GM19099 (cell line): ENCODE data around the gene S100B.

Experiments
- POLR2A ChIP-seq: IDR thresholded peaks from 3 replicates; pipeline ENCODE4 v1.6.1; 2011; ENCODE audit warnings: low read depth; ENCODE audit not compliant: insufficient read length; ENCODE audit errors: extremely low read depth

S100B gene

DNA sequence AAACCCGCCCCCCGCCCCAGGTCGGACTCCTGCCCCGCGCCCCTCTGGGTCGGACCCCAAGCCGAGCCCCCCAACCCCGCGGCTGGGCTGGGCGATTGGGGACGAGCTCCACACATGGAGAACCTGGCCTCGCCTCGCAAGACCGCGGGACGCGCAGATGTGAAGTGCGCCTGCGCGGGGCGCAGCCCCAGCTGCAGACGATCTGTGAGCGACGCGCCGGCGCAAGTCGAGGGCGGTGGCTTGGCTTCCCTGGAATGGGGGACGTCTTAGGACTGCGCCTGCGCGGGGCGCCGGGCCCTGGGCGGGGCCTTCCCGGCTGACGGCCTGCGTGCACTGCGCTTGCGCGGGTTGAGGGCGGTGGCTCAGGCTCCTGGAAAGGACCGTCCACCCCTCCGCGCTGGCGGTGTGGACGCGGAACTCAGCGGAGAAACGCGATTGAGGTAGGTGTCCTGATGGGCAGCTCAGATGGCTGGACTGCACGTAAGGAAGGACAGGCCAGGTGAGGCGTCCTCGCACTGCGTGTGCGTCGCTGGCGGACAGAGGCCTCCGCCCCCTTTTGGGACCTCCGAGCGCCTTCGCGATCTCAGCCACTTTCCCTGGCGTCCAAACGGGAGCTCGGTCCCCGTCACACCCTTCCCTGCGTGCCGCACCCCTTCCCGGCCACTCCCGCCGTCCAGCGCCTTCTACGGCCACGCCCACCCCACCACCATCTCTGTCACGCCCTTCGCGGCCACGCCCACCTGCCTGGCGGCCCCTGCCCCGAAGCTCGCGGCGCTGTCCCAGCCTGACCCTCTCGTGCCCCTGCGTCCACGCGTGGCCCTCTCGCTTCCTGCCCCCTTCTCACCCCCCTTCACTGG, 30.7 kb upstream of the S100B start, which contains the start of gene PRMT2:
Gene PRMT2 (plus strand): TSS at position 351 of the 857 bp plus-strand sequence. CDS start 1,278 bp downstream, outside the sequence.
- peak; percentile 96 for TF ChIP-seq POLR2A

DNA sequence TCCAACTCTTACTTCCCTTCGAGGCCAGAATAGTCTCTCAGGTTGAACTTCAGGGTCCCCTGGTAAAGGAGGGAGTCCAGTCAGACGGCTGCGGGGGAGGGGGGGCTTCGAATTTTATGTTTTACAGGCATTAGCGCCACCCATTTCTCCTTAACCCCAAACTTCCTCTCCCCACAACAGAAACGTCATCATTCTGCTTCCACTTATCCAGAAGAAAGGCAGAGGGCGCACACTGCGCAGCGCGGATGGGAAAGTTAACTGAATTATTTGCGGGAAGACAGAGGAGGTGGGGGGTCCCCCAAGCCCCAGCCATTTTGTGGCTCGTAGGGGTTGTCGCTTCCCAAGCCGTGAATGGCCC, 30.1 kb upstream of the S100B start:
- no peak for TF ChIP-seq POLR2A

DNA sequence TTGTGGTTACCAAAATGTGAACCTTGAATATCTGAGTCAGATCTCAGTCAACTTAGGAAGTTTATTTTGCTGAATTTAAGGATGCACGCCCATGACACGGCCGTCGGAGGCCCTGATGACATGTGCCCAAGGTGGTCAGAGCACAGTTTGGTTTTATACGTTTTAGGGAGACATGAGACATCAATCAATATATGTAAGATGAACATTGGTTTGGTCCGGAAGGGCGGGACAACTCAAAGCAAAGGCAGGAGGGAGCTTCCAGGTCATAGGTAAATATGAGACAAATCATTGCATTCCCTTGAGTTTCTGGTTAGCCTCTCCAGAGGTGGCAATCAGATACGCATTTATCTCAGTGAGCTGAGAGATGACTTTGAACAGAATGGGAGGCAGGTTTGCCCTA, 29.5 kb upstream of the S100B start:
- no peak for TF ChIP-seq POLR2A

DNA sequence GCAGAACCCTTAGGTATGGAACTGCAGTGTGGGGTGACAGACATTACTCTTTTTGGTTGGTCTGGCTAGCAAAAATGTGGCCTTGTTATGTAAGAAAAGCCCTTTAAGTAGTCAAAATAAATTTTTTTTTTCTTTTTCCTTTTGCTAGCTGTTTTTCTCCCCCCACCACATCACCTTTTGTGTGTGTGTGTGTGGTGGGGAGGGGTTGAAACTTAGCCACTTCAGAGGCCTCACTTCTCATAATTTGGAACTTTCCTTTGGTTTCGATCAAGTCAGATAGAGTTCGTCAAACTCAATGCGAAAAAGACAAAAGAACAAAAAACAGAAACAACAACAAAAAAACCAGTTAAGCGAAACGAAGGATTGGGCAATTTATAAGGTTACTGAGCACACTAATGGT, 28.7 kb upstream of the S100B start:
- TF ChIP-seq POLR2A = no peak

DNA sequence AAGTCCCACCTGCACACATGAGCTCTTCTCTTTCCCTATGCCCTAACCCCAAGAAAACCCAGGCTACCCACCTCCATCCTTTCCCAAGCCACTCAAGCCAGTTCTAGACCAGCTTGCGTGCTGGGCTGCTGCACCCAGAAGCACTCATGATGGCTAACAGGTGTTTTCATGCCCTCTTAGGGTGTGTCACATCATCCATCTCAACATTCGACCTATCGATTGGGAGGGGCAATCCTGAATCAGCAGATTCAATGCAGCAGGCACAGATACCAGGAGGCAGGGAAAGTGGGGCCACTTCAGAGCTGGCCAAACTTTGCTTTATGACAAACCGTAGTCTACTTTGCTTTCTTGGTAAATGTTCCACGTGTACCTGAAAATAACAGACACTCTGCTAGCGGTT, 24.0 kb upstream of the S100B start:
- TF ChIP-seq POLR2A = no peak

DNA sequence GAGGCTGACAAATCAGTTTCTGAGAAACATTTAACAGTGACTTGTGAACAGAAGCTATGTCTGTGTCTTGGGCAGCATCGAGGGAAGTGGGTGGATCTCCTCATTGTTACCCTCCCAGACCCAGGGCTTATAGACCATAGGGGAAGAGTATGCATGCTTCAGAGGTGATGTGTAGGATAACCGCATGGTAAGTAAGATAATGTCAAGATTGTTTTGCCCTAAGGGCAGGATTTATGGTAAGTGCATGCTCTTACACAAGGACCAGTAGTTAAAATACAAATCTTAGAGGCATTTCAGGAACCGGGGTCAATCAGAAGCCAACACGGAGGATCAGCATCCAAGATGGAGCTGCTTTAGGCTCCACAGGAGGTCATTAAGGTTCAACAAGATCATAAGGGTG, 22.8 kb upstream of the S100B start:
- no peak for TF ChIP-seq POLR2A

DNA sequence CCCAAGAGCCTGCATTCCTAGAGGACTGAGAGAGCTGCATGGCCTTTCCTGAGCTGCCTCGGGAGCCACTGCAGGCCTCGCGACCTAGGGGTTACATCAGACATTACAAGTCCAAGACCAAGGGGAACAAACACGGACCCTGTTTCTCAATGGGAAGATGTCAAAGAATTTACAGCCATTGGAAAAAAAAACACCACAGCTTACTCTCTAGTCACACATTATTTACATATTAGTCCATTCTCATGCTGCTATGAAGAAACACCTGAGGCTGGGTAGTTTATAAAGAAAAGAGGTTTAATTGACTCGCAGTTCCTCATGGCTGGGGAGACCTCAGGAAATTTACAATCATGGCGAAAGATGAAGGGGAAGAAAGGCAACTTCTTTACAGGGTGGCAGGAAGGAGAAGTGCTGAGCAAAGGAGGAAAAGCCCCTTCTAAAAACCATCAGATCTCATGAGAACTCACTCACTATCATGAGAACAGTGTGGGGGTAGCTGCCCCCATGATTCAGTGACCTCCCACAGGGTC, 22.2 kb upstream of the S100B start:
- TF ChIP-seq POLR2A = no peak

DNA sequence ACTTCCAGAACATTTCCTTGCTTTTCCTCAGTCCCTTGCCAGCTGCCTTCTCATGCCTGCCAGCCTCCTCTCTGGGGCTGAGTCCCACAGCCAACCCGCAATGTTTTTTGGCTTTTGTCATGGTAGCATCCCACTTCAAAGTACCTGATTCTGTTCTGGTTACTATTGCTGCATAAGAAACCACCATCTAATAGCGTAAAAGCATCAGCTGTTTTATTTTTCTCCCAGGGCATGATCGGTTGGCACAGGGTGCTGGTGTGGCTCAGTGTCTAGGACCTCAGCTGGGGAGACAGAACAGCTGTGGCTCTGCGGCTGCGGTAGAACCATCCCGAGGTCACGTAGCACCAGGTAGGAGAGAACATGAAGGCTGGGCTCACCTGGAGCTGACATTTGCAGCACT, 21.7 kb upstream of the S100B start:
- no peak for TF ChIP-seq POLR2A

DNA sequence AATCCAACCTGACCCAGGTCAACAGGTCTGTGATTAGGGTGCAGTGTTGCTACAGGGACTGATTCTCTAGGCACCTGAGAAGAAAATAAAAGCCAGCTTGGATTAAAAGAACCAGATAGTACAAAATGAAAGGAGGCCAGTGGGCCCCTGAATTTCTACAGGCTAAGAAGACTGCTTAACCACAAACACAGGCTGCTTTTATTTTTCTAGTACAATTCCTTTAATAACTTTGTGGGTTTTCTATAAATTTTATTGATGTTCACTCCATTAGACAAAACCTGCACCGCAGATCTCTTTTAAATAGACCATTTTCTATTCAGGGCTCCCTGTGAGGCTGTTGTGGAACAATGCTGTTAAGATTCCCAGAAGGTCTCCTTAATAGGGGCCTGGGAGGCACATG, 20.9 kb upstream of the S100B start:
- TF ChIP-seq POLR2A = no peak

DNA sequence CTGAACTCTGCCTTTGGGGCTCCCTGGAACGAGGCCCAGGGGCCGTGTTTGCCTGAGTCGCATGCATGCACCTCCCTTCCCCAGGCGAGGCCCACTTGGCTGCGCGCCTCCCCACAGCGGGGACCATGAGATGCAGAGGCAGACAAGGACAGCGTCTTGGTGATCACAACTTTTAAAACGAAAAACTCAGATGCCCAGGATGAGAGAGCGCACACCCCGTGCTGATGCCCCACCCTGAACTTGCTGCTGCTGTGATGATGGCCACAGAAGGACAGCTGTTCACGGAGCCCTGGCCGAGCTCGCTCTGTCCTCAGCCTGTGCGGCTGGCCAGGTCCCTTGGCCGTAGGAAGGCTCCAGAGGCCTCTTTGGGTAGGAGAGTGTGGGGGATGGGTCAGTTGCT, 19.2 kb upstream of the S100B start:
- TF ChIP-seq POLR2A = no peak

DNA sequence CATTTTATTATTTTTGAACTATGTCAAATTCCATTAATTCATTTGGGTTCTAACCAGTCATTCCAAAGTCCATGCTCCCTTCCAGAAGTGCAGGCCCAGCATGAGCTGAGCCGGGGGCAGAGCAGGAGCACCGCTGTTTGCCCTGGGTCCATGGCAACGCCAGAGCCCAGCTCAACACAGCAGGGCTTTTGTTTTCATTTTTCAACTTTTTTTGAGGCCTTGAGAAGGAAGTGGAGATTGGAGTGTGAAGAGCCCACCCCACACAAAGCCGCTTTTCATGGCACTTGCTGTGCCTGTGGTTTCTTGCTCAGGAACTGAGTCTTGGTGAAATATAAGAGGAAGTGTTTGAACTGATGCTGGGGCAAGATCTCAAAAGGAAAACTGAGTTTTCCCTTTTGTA, 17.3 kb upstream of the S100B start:
- TF ChIP-seq POLR2A = no peak

DNA sequence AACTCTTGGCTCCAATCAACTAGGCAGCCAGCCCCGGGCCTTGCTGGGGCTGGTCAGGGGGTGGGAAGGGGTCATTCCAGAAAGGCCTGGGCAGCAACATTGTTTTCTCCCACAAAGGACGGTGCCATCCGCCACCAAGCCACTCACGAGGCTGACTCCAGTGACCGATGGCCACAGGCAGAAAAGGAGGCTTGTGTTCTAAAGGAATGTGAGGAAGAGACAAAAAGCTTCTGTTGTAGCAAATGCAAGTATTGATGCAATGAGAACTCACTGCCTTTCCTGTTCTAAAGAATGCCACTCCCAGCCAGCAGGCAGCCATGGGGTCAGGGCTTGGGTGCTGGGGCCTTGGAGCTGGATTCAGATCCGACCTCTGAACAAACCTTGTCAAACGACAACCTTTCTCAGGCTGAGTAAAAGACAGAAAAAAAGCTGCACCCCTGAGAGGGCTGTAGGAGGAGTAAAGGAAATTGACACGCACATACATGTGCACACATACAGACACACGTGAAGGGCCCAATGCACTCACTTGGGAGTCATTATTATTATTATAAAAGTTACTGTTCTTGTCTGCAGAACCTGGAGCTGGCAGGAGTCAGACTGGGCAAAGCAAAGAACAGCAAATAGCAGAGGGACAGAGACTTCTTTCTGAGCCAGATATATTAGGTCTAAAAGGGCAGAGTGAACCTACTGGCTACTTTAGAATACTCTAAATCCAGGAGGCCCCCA, 16.7 kb upstream of the S100B start:
- no peak for TF ChIP-seq POLR2A

DNA sequence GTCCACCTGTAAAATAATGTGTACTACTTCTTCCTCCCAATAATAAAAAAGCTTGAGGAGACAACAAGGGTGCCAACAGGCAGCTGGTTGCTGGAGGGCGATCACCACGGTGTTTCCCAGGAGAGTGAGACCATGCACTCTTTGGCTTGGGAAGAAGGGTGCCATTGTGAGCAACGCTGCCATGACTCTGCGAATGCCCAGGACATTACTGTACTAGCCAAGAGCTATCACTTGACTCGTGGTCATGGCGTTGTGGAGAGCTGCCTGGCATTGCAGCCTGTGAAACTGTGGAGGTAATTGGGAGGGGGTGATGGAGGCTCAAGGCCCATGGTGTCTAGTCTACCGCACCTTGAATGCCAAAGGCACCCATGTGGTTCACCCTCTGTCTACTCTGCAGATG, 16.0 kb upstream of the S100B start:
- no peak for TF ChIP-seq POLR2A

DNA sequence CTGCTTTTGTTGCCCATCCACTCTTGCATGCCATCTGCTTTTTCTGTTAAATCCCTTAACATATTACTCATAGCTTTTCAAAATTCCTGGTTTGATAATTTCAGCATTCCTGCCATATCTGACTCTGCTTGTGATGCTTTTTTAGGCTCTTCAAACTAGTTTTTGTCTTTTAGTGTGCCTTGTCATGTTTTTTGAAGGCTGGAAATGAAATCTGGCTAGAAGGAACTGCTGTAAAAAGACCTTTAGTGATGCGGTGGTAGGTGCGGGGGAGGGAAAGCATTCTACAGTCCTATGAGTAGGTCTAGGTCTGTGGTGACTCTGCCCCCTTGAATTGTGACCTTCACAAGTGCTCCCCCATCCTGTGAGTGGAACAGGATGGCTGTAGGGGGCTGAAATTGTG, 15.0 kb upstream of the S100B start:
- no peak for TF ChIP-seq POLR2A

DNA sequence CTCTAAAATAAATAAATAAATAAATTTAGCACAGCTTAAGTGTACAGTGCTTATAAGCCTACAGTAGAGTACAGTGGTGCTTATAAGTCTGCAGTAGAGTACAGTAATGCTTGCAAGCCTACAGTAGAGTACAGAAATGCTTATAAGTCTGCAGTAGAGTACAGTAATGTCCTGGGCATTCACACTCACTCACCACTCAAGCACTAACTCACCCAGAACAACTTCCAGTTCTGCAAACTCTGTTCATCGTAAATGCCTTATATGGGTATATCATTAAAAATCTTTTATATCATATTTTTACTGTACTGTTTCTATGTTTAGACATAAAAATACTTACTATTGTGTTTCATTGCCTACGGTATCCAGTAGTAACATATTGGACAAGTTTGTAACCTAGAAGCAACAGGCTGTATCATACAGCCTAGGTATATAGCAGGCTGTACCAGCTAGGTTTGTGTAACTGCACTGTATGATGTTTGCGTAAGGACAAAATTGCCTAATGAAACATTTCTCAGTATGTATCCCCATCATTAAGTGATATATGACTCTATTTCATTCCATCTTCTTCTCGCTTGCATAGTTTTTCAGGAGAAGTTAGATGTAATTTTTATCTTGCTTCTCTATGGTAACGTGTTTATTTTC, 14.0 kb upstream of the S100B start:
- no peak for TF ChIP-seq POLR2A
